B cell (primary cell): ENCODE results near the gene KTN1.

Experiments used
- EZH2 ChIP-seq: IDR thresholded peaks from 2 replicates; pipeline ENCODE4 v1.6.1; 2012; ENCODE audit warnings: borderline replicate concordance, low read depth, mild to moderate bottlenecking, moderate library complexity, low read length; ENCODE audit not compliant: insufficient read depth, poor library complexity, severe bottlenecking
- TF ChIP-seq, protein P1 (sequence below): fragments of 200-600 bp; IDR thresholded peaks from one replicate; pipeline ENCODE4 v1.8.0; 2022; ENCODE audit warnings: antibody characterized with exemption, mild to moderate bottlenecking

DNA sequence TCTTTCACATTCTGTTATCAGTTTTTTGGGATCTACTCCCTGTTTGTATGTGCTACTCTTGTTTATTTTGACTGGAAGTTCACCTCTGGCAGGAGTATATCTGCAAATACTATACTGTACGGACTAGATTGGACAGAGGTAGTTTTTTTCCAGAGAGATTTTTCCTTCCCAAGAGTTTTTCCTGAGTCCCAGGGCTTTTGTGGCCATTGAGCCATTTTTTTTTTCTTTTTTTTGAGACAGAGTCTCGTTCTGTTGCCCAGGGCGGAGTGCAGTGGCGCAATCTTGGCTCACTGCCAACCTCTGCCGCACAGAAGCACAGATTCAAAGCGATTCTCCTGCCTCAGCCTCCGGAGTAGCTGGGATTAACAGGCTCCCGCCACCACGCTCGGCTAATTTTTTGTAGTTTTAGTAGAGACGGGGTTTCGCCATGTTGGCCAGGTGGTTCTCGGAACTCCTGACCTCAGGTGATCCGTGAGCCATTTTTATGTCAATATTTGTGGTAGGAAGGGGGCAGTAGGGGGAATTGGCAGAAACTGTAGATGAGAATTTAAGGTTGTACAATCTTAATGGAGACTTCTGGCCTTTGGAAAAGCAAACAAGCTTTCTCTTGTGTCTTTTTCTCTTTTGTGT is 19.4 kb downstream of the KTN1 start:
- no peak for TF ChIP-seq EZH2
- TF ChIP-seq, protein P1, sequence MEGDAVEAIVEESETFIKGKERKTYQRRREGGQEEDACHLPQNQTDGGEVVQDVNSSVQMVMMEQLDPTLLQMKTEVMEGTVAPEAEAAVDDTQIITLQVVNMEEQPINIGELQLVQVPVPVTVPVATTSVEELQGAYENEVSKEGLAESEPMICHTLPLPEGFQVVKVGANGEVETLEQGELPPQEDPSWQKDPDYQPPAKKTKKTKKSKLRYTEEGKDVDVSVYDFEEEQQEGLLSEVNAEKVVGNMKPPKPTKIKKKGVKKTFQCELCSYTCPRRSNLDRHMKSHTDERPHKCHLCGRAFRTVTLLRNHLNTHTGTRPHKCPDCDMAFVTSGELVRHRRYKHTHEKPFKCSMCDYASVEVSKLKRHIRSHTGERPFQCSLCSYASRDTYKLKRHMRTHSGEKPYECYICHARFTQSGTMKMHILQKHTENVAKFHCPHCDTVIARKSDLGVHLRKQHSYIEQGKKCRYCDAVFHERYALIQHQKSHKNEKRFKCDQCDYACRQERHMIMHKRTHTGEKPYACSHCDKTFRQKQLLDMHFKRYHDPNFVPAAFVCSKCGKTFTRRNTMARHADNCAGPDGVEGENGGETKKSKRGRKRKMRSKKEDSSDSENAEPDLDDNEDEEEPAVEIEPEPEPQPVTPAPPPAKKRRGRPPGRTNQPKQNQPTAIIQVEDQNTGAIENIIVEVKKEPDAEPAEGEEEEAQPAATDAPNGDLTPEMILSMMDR = no peak
